HEK293 (cell line): Measurements from ENCODE around the gene DENND6B.

Source experiments
- CTCF ChIA-PET: fragments of 350-600 bp; formaldehyde crosslinking; extraction: SDS; loops from one replicate; lab custom pipeline; 2021; ENCODE audit warnings: antibody characterized with exemption; lab: Yijun Ruan, JAX
- POLR2A ChIA-PET: fragments of 300-600 bp; formaldehyde crosslinking; extraction: SDS; loops from one replicate; lab custom pipeline; 2020; ENCODE audit warnings: antibody characterized with exemption, inconsistent platforms; lab: Yijun Ruan, JAX
- H3K27ac ChIP-seq: fragments of 200-500 bp; sonication (Bioruptor generic); 2 replicates; pipeline ENCODE4 v1.5.1; 2014; ENCODE audit warnings: low read depth, low read length, control low read depth, inconsistent platforms; ENCODE audit errors: extremely low read depth
- H3K36me3 ChIP-seq, 2 experiments: fragments of 200-500 bp in 1 of 2; sonication (Bioruptor generic) in 1 of 2; 1 replicate in 1 of 2; 2 replicates in 1 of 2; pipeline ENCODE4 v1.5.1; 2014 to 2017; ENCODE audit warnings: inconsistent platforms in 2 of 2, low read length in 2 of 2; ENCODE audit not compliant: control insufficient read depth in 2 of 2, insufficient read depth in 1 of 2
- H3K4me1 ChIP-seq: fragments of 200-500 bp; sonication (Bioruptor generic); 2 replicates; pipeline ENCODE4 v1.5.1; 2014; ENCODE audit warnings: mild to moderate bottlenecking, low read length, inconsistent platforms; ENCODE audit not compliant: control insufficient read depth, insufficient read depth
- H3K4me3 ChIP-seq: 2 replicates; pipeline ENCODE4 v1.5.1; 2011; ENCODE audit warnings: low read depth, mild to moderate bottlenecking, control low read depth, low read length, moderate library complexity
- H3K9me3 ChIP-seq: fragments of 200-500 bp; sonication (Bioruptor generic); 2 replicates; pipeline ENCODE4 v1.5.1; 2014; ENCODE audit warnings: low read depth, low read length, inconsistent platforms; ENCODE audit not compliant: control insufficient read depth, insufficient read depth
- OVOL3 ChIP-seq: fragments of 450-650 bp; formaldehyde crosslinking; IDR thresholded peaks from 2 replicates; pipeline ENCODE4 v1.5.1; 2016; ENCODE audit warnings: missing biosample characterization, missing genetic modification characterization
- ZBTB10 ChIP-seq: fragments of 450-650 bp; formaldehyde crosslinking; IDR thresholded peaks from 2 replicates; pipeline ENCODE4 v1.5.1; 2016; ENCODE audit warnings: missing biosample characterization, missing genetic modification characterization
- ZFP37 ChIP-seq: fragments of 450-650 bp; formaldehyde crosslinking; IDR thresholded peaks from 2 replicates; pipeline ENCODE4 v1.5.1; 2016; ENCODE audit warnings: missing biosample characterization, missing genetic modification characterization
- ZNF112 ChIP-seq: fragments of 450-650 bp; formaldehyde crosslinking; IDR thresholded peaks from 2 replicates; pipeline ENCODE4 v1.5.0; 2017; ENCODE audit warnings: missing biosample characterization, missing genetic modification characterization
- ZNF121 ChIP-seq: fragments of 450-650 bp; formaldehyde crosslinking; IDR thresholded peaks from 2 replicates; pipeline ENCODE4 v1.5.1; 2016; ENCODE audit warnings: missing biosample characterization, missing genetic modification characterization
- ZNF140 ChIP-seq: fragments of 450-650 bp; formaldehyde crosslinking; IDR thresholded peaks from 2 replicates; pipeline ENCODE4 v1.5.1; 2016; ENCODE audit warnings: missing biosample characterization, missing genetic modification characterization
- ZNF341 ChIP-seq: fragments of 450-650 bp; formaldehyde crosslinking; IDR thresholded peaks from 2 replicates; pipeline ENCODE4; 2016; ENCODE audit warnings: low read depth, missing biosample characterization, missing genetic modification characterization
- ZNF423 ChIP-seq: fragments of 450-650 bp; formaldehyde crosslinking; IDR thresholded peaks from 2 replicates; pipeline ENCODE4 v1.5.1; 2016; ENCODE audit warnings: missing biosample characterization, missing genetic modification characterization
- ZNF518A ChIP-seq: fragments of 450-650 bp; formaldehyde crosslinking; conservative IDR thresholded peaks from 2 replicates; pipeline ENCODE4 v1.5.1; 2016; ENCODE audit warnings: low read depth, missing biosample characterization, missing genetic modification characterization
- ZNF544 ChIP-seq: fragments of 450-650 bp; formaldehyde crosslinking; IDR thresholded peaks from 2 replicates; pipeline ENCODE4 v1.5.0; 2017; ENCODE audit warnings: missing biosample characterization, missing genetic modification characterization
- ZNF555 ChIP-seq: fragments of 450-650 bp; formaldehyde crosslinking; conservative IDR thresholded peaks from 2 replicates; pipeline ENCODE4 v1.5.1; 2017; ENCODE audit warnings: missing biosample characterization, mild to moderate bottlenecking, missing genetic modification characterization, inconsistent platforms
- ZNF654 ChIP-seq: fragments of 450-650 bp; formaldehyde crosslinking; IDR thresholded peaks from 2 replicates; pipeline ENCODE4 v1.5.1; 2016; ENCODE audit warnings: low read depth, missing biosample characterization, missing genetic modification characterization
- ZNF768 ChIP-seq: fragments of 450-650 bp; formaldehyde crosslinking; IDR thresholded peaks from 2 replicates; pipeline ENCODE4 v1.5.1; 2018; ENCODE audit warnings: missing biosample characterization, mild to moderate bottlenecking, missing genetic modification characterization
- ZSCAN30 ChIP-seq: fragments of 450-650 bp; IDR thresholded peaks from 2 replicates; pipeline ENCODE4 v1.5.1; 2018; ENCODE audit warnings: missing biosample characterization, mild to moderate bottlenecking, missing genetic modification characterization, moderate library complexity
- TF ChIP-seq, protein P1 (sequence below): fragments of 450-650 bp; formaldehyde crosslinking; IDR thresholded peaks from 2 replicates; pipeline ENCODE4 v1.5.1; 2016; ENCODE audit warnings: missing biosample characterization, missing genetic modification characterization, low read depth
- TF ChIP-seq, protein P2 (sequence below): fragments of 450-650 bp; formaldehyde crosslinking; IDR thresholded peaks from 2 replicates; pipeline ENCODE4 v1.5.1; 2016; ENCODE audit warnings: missing biosample characterization, missing genetic modification characterization, borderline replicate concordance

The DENND6B gene

GRCh38 chr22:50314455-50315288 lies 12.1 kb downstream of the DENND6B start (continued):
- TF ChIP-seq ZBTB10 (no peak), ZNF341 (tag by site-specific recombination) (peak; percentile 92)

DNA sequence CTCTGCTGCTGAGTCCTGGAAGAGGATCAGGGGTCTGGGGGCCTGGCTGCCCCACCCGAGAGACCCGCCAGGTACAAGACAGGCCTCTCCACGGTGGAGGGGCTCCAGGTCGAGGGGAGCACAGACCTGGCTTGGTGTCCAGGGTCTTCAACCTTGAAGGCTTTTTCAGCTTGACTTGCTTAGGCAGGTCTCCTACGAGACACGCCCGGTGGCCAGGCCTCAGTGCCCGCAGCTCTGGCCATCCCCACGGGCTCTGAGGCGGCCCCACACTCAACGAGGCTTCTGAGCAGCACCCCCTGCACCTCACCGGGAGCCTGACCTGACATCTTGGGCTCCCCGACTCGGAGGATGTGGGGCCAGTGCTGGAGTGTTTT lies 12.7 kb downstream of the DENND6B start:
- no peaks in the 10 kb centered on the region for H3K9me3 ChIP-seq
- H3K36me3 ChIP-seq, result no peaks in the 10 kb centered on the region
- no peak overlapping the region for H3K4me3 ChIP-seq
- no peak overlapping the region for H3K27ac ChIP-seq
- no peaks in the 10 kb centered on the region for H3K4me1 ChIP-seq
- ChIA-PET POLR2A (no interaction called here), CTCF (interaction anchor here (2.2 kb wide), 1 partner anchor 12 kb away, joined by 10 read pairs; no protein-coding TSS in a partner anchor)
- TF ChIP-seq ZNF121 (tag by site-specific recombination) (no peak), ZNF112 (tag by site-specific recombination) (no peak), OVOL3 (tag by site-specific recombination) (no peak), ZNF140 (tag by site-specific recombination) (no peak), ZNF768 (tag by site-specific recombination) (no peak), ZNF544 (tag by site-specific recombination) (no peak), ZBTB10 (no peak), ZNF518A (tag by site-specific recombination) (no peak), ZNF555 (tag by site-specific recombination) (no peak), ZSCAN30 (tag by site-specific recombination) (no peak), ZFP37 (tag by site-specific recombination) (no peak), ZNF654 (tag by site-specific recombination) (no peak), ZNF423 (no peak)
- TF ChIP-seq, protein P1, sequence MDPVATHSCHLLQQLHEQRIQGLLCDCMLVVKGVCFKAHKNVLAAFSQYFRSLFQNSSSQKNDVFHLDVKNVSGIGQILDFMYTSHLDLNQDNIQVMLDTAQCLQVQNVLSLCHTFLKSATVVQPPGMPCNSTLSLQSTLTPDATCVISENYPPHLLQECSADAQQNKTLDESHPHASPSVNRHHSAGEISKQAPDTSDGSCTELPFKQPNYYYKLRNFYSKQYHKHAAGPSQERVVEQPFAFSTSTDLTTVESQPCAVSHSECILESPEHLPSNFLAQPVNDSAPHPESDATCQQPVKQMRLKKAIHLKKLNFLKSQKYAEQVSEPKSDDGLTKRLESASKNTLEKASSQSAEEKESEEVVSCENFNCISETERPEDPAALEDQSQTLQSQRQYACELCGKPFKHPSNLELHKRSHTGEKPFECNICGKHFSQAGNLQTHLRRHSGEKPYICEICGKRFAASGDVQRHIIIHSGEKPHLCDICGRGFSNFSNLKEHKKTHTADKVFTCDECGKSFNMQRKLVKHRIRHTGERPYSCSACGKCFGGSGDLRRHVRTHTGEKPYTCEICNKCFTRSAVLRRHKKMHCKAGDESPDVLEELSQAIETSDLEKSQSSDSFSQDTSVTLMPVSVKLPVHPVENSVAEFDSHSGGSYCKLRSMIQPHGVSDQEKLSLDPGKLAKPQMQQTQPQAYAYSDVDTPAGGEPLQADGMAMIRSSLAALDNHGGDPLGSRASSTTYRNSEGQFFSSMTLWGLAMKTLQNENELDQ (tag by site-specific recombination), result no peak
- TF ChIP-seq, protein P2, sequence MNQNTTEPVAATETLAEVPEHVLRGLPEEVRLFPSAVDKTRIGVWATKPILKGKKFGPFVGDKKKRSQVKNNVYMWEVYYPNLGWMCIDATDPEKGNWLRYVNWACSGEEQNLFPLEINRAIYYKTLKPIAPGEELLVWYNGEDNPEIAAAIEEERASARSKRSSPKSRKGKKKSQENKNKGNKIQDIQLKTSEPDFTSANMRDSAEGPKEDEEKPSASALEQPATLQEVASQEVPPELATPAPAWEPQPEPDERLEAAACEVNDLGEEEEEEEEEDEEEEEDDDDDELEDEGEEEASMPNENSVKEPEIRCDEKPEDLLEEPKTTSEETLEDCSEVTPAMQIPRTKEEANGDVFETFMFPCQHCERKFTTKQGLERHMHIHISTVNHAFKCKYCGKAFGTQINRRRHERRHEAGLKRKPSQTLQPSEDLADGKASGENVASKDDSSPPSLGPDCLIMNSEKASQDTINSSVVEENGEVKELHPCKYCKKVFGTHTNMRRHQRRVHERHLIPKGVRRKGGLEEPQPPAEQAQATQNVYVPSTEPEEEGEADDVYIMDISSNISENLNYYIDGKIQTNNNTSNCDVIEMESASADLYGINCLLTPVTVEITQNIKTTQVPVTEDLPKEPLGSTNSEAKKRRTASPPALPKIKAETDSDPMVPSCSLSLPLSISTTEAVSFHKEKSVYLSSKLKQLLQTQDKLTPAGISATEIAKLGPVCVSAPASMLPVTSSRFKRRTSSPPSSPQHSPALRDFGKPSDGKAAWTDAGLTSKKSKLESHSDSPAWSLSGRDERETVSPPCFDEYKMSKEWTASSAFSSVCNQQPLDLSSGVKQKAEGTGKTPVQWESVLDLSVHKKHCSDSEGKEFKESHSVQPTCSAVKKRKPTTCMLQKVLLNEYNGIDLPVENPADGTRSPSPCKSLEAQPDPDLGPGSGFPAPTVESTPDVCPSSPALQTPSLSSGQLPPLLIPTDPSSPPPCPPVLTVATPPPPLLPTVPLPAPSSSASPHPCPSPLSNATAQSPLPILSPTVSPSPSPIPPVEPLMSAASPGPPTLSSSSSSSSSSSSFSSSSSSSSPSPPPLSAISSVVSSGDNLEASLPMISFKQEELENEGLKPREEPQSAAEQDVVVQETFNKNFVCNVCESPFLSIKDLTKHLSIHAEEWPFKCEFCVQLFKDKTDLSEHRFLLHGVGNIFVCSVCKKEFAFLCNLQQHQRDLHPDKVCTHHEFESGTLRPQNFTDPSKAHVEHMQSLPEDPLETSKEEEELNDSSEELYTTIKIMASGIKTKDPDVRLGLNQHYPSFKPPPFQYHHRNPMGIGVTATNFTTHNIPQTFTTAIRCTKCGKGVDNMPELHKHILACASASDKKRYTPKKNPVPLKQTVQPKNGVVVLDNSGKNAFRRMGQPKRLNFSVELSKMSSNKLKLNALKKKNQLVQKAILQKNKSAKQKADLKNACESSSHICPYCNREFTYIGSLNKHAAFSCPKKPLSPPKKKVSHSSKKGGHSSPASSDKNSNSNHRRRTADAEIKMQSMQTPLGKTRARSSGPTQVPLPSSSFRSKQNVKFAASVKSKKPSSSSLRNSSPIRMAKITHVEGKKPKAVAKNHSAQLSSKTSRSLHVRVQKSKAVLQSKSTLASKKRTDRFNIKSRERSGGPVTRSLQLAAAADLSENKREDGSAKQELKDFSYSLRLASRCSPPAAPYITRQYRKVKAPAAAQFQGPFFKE (tag by site-specific recombination), result no peak
